ENCODE measurements around the gene UNCX.
"Not testable (repeated sequence)": the region's sequence is repeated elsewhere in the genome, so short reads cannot be mapped to it uniquely, and the experiment has no call there.

UNCX gene

DNA sequence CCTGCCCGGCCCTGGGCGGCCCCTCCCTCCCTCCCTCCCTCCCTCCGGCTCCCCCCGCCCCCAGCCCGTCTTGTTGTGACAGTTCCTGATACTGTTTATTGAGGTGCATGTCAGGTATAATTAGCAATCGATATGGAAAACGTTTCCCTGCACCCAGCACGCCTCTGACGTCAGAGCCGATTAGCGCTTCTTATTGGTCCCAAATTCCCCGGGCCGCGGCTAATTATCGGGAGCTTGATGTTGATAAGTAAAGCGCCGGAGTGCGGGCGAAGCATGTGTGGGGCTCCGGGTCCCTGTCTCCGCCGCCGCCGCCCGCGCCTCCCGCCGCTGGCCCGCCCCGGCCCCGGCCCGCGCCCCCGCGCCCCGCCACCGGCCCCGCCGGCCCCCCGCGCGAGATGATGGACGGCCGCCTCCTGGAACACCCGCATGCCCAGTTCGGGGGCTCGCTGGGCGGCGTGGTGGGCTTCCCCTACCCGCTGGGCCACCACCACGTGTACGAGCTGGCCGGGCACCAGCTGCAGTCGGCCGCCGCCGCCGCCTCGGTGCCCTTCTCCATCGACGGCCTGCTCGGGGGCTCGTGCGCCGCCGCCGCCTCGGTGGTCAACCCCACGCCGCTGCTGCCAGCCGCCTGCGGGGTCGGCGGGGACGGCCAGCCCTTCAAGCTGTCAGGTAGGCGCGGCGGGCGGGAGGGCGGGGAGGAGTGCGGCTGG lies at the start of gene UNCX:
Gene UNCX, plus strand, starts transcription at position 250 of the 710 bp plus-strand sequence. Its CDS starts 146 bp downstream, at position 396.
- DNase-seq (ENCODE audit: low spot score), result no peak

DNA sequence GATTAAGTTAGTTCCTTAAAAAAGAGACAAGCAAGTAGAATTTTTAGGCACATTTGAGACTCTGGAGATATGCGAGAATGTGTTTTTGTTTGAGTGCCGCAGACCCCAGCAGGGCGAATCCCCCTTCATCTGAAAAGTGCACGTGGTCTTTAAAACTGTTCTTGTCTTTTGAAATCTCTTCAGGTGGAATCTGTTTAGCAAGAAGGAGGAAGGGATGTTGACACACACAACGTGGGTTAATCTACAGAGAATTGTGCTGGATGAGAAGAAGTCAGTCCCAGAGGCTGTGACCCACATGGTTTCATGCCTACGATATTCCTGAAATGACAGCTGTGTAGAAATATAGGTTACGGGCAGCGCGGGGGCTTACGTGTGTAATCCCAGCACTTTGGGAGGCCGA lies 45.5 kb upstream of the UNCX start:
- DNase-seq (ENCODE audit: low spot score), result no peak

DNA sequence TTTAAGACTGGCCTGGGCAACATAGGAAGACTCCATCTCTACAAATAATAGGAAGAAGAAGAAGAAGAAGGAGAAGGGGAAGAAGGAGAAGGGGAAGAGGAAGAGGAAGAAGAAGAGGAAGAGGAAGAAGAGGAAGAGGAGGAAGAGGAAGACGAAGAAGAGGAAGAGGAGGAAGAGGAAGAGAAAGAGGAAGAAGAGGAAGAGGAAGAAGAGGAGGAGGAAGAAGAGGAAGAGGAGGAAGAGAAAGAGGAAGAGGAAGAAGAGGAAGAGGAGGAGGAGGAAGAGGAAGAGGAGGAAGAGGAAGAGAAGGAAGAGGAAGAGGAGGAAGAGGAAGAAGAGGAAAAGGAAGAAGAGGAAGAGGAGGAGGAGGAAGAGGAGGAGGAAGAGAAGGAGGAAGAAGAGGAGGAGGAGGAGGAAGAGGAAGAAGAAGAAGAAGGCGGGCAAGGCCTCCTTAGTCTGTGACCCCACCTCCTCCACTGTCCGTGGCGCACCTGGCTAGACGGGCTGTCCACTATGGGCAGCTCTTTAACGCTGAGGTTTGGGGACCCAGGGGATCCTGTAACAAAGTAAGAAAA lies 43.9 kb upstream of the UNCX start:
- DNase-seq (ENCODE audit: low spot score), result no peak

DNA sequence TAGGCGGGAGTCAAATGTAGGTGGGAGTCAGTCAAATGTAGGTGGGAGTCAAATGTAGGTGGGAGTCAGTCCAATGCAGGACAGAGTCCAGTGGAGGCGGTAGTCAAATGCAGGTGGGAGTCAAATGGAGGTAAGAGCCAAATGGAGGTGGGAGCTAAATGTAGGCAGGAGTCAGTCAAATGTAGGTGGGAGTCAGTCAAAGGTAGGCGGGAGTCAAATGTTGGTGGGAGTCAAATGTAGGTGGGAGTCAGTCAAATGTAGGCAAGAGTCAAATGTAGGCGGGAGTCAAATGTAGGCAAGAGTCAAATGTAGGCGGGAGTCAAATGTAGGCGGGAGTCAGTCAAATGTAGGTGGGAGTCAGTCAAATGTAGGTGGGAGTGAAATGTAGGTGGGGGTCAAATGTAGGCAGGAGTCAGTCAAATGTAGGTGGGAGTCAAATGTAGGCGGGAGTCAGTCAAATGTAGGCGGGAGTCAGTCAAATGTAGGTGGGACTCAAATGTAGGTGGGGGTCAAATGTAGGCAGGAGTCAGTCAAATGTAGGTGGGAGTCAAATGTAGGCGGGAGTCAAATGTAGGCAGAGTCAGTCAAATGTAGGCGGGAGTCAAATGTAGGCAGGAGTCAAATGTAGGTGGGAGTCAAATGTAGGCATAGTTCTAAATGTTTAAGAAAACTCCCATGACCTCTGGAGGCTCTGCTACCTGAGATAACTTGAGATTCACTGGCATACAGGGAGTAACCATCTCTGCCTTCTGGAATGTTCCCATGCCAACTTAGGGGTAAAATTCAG lies 42.5 kb upstream of the UNCX start:
- no peak for DNase-seq (ENCODE audit: low spot score)

DNA sequence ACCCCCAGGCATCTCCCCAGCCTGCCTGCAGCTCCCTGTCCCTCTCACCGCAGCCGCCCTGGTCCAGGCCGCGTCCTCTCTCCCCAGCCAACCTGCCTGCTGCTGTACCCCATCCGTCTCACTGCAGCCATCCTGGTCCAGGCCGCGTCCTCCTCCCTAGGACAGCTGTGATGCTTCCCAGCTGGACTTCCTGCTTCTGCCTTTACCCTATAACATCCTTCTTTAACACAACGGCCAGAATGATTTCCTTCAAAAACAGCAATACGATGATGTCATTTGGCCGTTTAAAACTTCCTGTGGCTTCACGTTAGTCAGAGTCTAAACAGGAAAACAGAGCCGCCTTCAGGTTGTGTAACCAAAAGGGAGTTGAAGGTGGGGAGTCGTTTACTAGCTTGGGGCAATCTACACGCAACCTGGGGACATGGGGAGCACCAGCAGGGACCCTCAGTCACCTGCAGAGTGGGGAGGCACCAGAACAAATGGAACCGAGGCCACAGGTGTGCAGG lies 40.4 kb upstream of the UNCX start:
- DNase-seq (ENCODE audit: low spot score), result no peak

DNA sequence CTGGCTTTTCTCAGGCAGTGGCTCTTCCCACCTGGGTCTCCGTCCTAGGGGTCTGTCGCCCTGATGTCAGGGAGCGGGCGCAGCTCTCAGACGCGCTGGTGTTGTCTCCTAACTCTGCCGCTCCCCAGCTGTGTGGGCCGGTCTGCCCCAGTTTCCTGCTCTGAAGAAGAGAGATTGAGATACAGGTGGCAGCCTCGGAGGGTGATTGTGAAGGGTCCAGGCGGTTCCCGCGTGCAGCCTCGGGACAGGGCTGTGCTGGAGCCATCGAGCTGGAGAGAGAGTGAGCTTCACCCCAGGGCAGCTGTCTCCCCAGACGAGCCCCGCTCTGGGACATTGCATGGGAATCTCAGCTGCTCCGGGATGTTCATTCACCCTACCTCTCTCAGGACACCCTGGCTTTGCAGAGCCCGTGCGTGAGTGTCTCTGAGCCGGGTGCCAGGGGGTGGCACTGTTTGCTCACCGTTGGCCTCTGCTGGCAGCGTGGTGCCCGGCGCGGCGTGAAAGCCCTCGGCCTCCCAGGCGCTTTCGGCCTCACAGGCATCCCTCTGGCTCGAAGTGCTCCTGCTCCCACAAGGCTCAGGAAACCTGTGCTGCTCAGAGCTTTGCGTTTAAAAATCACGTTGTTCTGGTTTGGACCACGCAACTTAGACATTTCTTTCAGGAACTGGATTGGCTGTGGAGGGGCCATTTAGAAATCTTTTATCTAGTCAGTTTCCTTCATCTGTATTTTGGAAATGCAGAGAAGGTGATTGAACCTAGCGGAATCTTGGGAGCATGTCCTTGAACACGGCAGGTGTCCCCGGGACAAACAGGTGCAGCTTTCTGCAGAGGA lies 38.9 kb upstream of the UNCX start:
- DNase-seq (ENCODE audit: low spot score), result peak; percentile 74

DNA sequence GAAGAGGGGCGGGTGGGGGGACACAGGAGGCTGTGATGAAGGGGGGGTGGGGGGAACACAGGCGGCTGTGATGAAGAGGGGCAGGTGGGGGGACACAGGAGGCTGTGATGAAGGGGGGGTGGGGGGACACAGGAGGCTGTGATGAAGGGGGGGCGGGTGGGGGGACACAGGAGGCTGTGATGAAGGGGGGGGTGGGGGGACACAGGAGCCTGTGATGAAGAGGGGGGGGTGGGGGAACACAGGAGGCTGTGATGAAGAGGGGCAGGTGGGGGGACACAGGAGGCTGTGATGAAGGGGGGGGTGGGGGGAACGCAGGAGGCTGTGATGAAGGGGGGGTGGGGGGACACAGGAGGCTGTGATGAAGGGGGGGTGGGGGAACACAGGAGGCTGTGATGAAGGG lies 36.2 kb upstream of the UNCX start:
- not testable (repeated sequence) for DNase-seq (ENCODE audit: low spot score)

DNA sequence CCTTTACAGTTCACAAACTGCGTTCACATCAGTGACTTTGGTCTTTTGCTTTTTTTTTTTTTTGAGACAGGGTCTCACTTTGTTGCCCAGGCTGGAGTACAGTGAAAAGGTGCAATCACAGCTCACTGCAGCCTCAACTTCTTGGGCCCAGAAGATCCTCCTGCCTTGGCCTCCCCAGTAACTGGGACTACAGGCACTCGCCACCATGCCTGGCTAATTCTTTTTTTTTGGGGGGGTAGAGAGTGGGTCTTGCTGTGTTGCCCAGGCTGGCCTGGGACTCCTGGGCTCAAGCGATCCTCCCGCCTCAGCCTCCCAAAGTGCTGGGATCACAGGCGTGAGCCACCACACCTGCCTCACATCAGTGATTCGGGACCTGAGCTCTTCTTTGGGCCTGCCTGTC lies 35.7 kb upstream of the UNCX start:
- DNase-seq (ENCODE audit: low spot score), result no peak

DNA sequence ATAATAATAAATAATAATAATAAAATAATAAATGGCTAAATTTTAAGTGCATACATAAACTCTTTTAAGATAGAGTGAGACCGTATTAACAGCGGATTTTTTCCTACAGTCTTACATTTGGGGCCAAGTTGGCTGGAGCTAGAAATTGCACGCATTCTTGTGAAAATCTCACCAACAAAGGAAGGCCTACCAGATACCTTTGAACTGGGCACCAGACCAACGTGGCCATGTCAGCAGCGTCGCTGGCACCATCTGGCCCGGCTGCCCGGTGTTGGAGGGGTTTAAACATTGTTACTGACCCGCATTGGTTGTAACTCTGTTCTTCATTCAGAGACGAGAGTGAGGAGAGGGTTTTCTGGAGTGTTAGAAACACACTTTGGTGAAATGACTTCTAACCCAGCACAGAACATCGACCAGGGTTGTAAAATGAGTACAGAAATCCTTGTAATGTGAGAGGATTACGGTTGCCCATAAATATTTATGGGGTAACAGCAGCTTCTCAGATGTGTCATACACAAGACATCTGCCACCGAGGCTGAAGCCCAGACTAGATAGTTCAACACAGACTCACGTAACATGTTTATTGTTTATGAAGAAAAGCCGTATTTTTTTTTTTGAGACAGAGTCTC lies 34.6 kb upstream of the UNCX start:
- no peak for DNase-seq (ENCODE audit: low spot score)

DNA sequence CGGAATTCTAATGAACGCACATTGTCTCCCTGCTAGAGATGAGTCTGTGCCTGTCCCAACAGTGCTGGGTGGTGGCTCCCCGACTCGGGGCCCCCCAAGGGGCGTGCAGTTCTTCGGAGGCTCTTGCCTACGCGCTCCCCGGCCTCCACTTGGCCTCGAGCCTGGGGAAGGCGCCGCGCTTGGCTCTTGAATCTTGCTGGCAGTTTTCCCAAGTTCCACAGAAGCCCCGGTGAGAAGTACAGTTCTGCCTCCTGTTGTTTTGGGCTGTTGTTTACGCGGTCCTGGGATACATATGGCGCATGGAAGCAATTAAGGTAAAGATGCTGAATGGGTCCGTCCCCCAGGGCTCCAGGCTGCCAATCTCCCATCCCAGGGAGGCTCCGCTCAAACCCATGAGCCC lies 32.6 kb upstream of the UNCX start:
- DNase-seq (ENCODE audit: low spot score), result no peak

DNA sequence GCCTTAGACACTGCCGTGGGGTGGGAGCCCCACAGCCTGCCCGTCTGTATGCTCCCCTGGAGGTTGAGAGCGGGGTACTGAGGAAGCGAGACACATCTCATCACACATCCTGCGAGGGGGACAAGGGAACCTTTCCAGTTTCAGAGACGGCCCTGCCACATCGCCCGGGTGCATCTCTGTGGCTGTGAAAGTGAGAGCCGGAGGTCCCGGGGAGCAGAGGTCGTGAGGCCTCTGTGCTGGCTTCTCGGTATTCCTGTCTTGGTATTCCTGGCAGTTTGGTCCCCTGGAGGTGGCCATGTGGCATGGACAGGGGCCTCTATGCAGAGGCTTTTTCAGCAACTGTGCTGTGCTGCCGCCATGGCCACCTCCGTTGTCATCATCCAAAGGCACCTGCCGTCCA lies 30.8 kb upstream of the UNCX start:
- DNase-seq (ENCODE audit: low spot score), result no peak

DNA sequence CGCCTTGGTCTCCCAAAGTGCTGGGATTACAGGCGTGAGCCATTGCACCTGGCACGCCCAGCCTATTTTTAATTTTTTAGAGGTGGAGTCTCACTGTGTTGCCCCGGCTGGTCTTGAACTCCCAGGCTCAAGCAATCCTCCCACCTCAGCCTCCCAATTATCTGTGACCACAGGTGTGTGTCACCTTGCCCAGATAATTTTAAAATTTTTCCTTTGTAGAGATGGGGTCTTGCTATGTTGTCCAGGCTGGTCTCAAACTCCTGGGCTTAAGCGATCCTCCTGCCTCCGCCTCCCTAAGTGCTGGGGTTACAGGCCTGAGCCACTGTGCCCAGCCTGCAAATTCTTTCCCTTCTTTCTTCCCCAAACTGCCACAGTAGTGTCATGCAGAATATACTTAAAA lies 29.8 kb upstream of the UNCX start:
- DNase-seq (ENCODE audit: low spot score), result not testable (repeated sequence)

DNA sequence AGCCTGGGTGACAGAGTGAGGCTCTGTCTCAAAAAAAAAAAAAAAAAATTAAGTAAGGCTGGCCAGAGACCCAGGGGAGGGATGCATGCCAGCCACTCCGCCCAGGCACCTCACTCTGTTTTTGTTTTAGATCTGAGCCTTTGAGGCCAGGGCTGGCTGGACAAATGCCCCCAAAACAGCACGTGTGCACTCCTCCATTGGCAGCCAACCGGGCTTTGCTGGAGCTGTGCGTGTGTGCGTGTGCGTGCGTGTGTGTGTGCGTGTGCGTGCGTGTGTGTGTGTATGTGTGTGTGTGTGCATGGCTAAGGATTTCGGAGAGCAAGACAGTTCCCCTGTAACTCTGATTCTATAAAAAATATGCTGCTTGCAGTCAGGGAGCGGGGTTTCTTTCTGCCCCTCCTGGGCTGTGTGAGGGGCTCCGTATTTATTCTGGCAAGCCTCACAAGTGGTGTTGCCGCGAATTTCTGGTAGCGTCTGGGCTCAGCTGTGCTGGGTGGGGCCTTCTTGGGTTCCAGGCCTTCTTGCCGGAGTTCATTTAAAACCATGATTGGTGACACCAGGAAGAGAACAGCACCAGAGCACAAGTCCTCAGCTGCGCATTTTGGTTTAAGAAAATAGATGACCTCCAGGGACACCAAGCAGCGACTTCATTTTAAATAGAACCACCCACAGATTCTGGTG lies 28.1 kb upstream of the UNCX start:
- no peak for DNase-seq (ENCODE audit: low spot score)

DNA sequence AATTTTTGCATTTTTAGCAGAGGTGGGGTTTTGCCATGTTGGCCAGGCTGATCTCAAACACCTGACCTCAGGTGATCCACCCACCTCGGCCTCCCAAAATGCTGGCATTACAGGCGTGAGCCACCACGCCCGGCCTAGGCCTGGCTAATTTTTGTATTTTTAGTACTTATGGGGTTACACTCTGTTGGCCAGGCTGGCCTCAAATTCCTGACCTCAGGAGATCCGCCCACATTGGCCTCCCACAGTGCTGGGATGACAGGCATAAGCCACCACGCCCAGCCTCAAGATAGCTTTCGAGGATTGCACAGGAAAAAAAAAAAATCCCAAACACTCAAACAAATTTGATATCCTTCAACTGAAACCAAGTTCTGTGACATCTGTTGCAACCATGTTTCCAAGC lies 26.9 kb upstream of the UNCX start:
- not testable (repeated sequence) for DNase-seq (ENCODE audit: low spot score)

DNA sequence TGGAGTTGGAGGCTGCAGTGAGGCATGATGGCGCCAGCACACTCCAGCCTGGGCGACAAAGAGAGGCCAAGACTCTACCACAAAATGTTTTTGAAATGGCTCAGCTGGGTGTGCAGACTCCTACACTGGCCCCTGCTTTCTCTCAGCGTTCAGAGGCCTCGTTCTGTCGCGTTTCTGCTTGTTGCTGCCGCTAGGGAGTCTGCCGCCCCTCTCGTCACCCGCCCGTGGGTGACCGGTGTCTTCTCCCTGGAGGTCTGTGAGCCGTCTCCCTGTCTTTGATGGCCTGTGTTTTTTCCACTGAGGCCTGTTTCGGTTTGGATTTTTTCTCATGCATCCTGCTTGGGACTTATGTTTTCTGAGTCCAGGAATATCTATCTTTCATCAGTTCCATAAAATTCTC lies 23.6 kb upstream of the UNCX start:
- no peak for DNase-seq (ENCODE audit: low spot score)

DNA sequence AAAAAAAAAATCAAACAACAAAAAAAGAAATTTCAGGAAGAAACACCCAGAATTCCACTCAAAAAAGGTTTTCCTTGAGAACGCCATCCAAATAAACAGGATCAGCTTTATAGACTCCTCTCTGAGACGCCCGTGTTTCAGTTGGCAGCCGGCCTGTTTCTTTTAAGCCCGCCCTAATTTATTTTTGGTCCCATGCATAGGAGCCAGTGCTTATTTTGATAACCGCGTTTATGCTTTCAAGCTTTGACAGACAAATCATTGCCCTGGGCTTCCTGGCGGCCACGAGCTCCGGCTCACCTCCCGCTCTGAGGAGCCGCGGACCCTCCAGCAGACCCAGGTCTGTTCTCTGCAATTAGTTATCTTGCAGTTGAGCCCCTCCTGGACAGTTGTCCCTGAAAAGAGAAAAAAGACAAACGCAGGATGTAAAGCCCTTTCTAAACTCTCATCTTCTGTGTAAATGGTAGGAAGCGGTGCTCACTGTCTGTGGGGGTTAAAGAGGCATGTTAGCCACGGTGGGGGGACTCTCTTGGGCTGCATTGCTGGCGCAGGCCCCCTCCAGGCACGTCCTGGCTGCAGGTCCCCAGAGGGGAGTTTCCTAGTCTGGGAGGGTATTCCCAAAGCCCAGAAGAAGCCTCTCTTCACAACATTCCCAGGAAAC lies 22.2 kb upstream of the UNCX start:
- peak; percentile 13 for DNase-seq (ENCODE audit: low spot score)

DNA sequence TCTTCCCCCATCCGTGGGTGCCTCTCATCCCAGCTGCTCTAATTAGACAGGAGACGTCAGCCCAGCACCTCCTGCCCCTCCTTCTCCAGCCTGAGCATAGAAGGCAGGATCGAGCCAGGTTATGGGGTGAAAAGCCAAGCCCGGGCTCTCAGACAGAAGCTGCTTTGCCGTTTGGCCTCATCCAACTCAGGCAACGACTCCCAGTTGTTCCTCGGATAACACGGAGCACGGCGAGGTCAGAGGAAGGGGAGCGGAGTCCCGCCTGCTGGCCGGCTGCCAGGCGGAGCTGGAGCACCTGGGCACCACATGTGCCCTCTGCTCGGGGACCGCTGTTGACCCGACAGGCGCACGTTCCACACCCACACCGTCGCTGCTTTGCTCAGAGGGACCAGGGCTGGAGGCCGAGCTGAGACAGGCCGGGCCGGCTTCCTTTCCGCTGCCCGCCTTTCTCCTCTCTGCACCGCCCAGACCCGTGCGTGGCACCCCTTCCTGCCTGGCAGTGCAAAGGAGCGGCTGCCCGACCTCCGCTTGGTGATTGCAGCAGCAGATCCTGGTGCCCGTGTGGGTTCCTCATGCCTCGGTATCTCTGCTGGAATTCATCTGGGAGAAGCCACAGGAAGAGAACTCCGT lies 21.6 kb upstream of the UNCX start:
- peak; percentile 16 for DNase-seq (ENCODE audit: low spot score)

DNA sequence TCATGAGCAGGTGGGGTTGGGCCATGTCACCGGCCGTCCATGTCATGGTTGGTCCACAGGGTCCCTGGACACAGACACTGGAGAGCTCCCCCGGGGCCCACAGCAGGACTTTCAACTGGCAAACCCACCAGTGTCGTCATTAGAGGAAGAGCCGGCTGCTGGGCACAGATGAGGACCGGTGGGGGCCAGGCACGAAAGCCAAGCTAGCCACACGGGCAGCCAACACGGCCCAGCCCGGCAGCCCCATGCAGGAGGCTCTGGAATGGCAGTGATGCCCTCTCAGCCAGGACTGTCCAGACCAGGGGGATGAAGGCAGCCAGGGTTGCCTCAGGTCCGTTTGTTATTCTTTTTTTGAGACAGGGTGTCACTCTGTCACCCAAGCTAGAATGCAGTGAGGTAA lies 21.1 kb upstream of the UNCX start:
- no peak for DNase-seq (ENCODE audit: low spot score)

DNA sequence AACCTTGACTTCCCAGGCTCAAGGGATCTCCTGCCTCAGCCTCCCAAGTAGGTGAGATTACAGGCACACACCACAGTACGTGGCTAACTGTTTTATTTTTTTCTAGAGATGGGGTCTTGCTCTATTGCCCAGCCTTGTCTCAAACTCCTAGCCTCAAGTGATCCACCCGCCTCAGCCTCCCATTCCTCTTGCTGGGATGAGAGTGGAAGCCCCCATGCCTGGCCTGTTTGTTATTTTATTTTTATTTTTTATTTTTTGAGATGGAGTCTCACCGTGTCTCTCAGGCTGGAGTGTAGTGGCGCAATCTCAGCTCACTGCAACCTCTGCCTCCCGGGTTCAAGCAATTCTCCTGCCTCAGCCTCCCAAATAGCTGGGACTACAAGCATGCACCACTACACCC lies 20.6 kb upstream of the UNCX start:
- not testable (repeated sequence) for DNase-seq (ENCODE audit: low spot score)

DNA sequence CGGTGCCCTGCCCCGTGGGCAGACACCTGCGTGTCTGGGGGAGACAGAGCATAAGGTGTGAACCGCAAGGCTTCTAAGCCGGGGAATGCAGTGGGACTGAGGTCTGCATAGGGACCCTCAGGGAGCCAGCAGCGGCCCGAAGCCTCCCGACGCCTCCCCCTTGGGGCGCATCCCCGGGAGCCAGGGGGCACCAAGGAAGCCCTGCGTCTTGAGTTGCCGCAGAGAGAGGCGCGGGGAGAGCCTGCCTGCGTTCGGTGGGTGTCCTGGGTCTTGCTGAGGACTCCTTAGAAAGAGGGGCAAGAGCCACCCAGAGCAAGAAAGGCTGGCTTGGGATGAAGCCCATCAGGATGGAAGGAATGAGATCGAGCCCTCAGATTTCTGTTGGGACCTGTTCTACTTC lies 18.2 kb upstream of the UNCX start:
- no peak for DNase-seq (ENCODE audit: low spot score)

Data from iPS-NIHi11 (cell line).